SIG-M5 treated with dmso at 0.1 percent for 504 hours (cell line): ENCODE measurements around the gene GLI3.

Experiments used
- DNase-seq: peaks from one replicate; lab custom pipeline; 2025; ENCODE audit not compliant: unreplicated experiment; lab: John Stamatoyannopoulos, UW

The GLI3 gene

GRCh38 chr7:42180806-42181205, 56.2 kb downstream of the GLI3 start:
- no peak for DNase-seq

GRCh38 chr7:42176724-42177101, 60.3 kb downstream of the GLI3 start:
- no peak for DNase-seq

GRCh38 chr7:42175834-42176723, 60.9 kb downstream of the GLI3 start:
- no peak for DNase-seq

GRCh38 chr7:42174391-42174912, 62.6 kb downstream of the GLI3 start:
- DNase-seq: no peak

- no peak for DNase-seq
Measured at GRCh38 chr7:42170724-42171123, 66.3 kb downstream of the GLI3 start.

GRCh38 chr7:42168512-42168911, 68.5 kb downstream of the GLI3 start:
- DNase-seq: no peak

GRCh38 chr7:42167631-42168236, 69.3 kb downstream of the GLI3 start:
- no peak for DNase-seq

- DNase-seq: no peak
Measured at GRCh38 chr7:42167206-42167605, 69.8 kb downstream of the GLI3 start.

GRCh38 chr7:42164881-42165428, 72.1 kb downstream of the GLI3 start:
- no peak for DNase-seq

GRCh38 chr7:42162560-42163325, 74.3 kb downstream of the GLI3 start:
- no peak for DNase-seq

GRCh38 chr7:42161719-42162118, 75.3 kb downstream of the GLI3 start:
- DNase-seq: no peak

GRCh38 chr7:42161110-42161509, 75.9 kb downstream of the GLI3 start:
- DNase-seq: no peak

GRCh38 chr7:42159130-42159529, 77.9 kb downstream of the GLI3 start:
- DNase-seq: no peak

GRCh38 chr7:42156967-42157721, 79.9 kb downstream of the GLI3 start:
- no peak for DNase-seq

- DNase-seq: no peak
Measured at GRCh38 chr7:42156291-42156865, 80.6 kb downstream of the GLI3 start.

- no peak for DNase-seq
Measured at GRCh38 chr7:42155584-42156290, 81.3 kb downstream of the GLI3 start.

GRCh38 chr7:42154173-42154572, 82.8 kb downstream of the GLI3 start:
- no peak for DNase-seq

- peak; percentile 38 for DNase-seq
Measured at GRCh38 chr7:42152329-42153205, 84.4 kb downstream of the GLI3 start.

GRCh38 chr7:42151309-42151708, 85.7 kb downstream of the GLI3 start:
- DNase-seq: no peak
